Right lobe of liver (tissue), 6 donors: ENCODE measurements around the gene NPHP1. TPM values are rescaled to one million over a fixed set of nuclear protein-coding genes. Genes with fewer than 3 reads are reported as not detected.
"Not testable (repeated sequence)": the region's sequence is repeated elsewhere in the genome, so short reads cannot be mapped to it uniquely, and the experiment has no call there.

Experiments used
- ATAC-seq, 4 donors: fragments of 200-7000 bp; cut with Tn5 transposase; one replicate each; pipeline ENCODE4 v1.9.1; 2020; ENCODE audit warnings: mild to moderate bottlenecking in 4 of 4, moderate library complexity in 4 of 4
- DNase-seq, 3 donors: peaks; one replicate each; pipeline ENCODE4 v3.0.0-alpha.2; 2020
- H3K27ac ChIP-seq, 3 donors: fragments of 200-600 bp; one replicate each; pipeline ENCODE4 v1.8.0; 2022
- H3K27me3 ChIP-seq, 2 donors: fragments of 200-600 bp; one replicate each; pipeline ENCODE4 v1.8.0; 2022
- H3K36me3 ChIP-seq, 4 donors: fragments of 200-600 bp; sonication (generic) in 1 of 4; one replicate each; pipeline versions ENCODE4 v1.5.1 to v1.8.0; 2017 to 2022; ENCODE audit warnings: control low read depth in 1 of 4
- H3K4me1 ChIP-seq, 4 donors: fragments of 200-600 bp; sonication (generic) in 1 of 4; one replicate each; pipeline versions ENCODE4 v1.5.1 to v1.8.0; 2017 to 2022; ENCODE audit warnings: control low read depth in 1 of 4
- H3K4me3 ChIP-seq, 3 donors: fragments of 200-600 bp; one replicate each; pipeline ENCODE4 v1.8.0; 2022
- H3K9me3 ChIP-seq, 4 donors: fragments of 200-600 bp; sonication (generic) in 1 of 4; one replicate each; pipeline versions ENCODE4 v1.5.1 to v1.8.0; 2017 to 2022; ENCODE audit warnings: control low read depth in 1 of 4
- POLR2A ChIP-seq: fragments of 450-650 bp; IDR thresholded peaks from one replicate; pipeline ENCODE4 v1.6.1; 2017; ENCODE audit warnings: antibody characterized with exemption, mild to moderate bottlenecking
- WGBS: methylation state at CpG from one replicate; pipeline ENCODE4 v1.1.6; 2018; ENCODE audit warnings: low coverage, low lambda C conversion rate; ENCODE audit not compliant: insufficient coverage; ENCODE audit errors: missing lambda C conversion rate; 5-methylcytosine and 5-hydroxymethylcytosine counted together
- intact Hi-C, 2 donors: fragments of 100-400 bp; cut with DNase I; formaldehyde crosslinking; loops; one replicate each; pipeline versions ENCODE4 v1.11.2 to v1.14.1; 2022
- total RNA-seq, 6 experiments: library from RNA; depleted of rRNA in 2 of 6; stranded (reverse); fragments of >200 nt in 2 of 6; fragmentation: NEBNext Ultra II Directional in 3 of 6; extraction: Animal tissue kit (Norgen Biotek cat#: 25700) in 3 of 6; gene quantifications; one replicate each; pipeline versions ENCODE4 v1.1.0 to v1.2.4, GENCODE V29; 2016 to 2023
- TF ChIP-seq, protein P1 (sequence below), 4 donors: fragments of 200-600 bp in 3 of 4; fragments of 450-650 bp in 1 of 4; IDR thresholded peaks; one replicate each; pipeline versions ENCODE4 v1.5.1 to v1.8.0; 2016 to 2022; ENCODE audit warnings: antibody characterized with exemption in 4 of 4, mild to moderate bottlenecking in 2 of 4
- donor health status: DM: no; HTN: yes; CAD: no.
- donor health status: DM: no; HTN: no; CAD: no.
- donor health status: DM: no; HTN: no; CAD: no.
- donor health status: DM: no; HTN: yes; CAD: no.
- donor health status: DM: no; HTN: yes; CAD: no.

Gene NPHP1
- total RNA-seq, 6 experiments from 2014 or later = 0.06 to 1.9 (median 0.65) TPM

DNA sequence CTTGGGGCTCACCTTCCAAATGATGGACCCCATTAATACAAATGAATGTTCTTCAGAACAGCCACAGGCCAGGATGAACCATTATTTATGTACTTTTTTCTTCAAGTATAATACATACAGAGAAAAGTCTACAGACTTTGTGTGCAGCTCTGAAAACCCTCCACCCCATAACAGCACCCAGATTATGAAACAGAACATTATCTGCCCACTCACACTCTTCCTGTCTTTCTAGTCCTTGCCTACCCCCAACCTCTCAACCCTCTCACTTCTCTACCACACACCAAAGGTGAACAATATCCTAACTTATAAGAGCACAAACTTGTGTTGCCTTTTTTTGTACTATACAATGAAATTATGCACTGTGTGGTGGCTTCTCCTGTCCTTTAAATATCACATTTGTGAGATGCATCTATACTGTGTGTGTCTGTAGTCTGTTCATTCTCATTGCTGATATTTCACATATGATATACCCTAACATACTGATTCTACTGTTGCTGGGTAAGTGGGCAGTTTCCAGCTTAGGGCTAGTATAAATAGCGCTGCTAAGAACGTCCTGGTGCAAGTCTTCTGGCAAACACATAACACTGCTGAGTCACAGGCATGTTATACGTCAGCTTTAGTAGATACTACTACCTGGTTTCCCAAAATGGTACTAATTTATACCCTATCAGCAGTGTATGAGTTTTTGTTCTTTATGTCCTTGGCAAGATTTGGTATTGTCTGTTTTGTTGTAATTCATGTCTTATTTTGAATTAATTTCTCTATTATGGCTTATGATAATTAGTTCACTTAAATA is 1.0 kb upstream of the NPHP1 start:
- TF ChIP-seq, protein P1, sequence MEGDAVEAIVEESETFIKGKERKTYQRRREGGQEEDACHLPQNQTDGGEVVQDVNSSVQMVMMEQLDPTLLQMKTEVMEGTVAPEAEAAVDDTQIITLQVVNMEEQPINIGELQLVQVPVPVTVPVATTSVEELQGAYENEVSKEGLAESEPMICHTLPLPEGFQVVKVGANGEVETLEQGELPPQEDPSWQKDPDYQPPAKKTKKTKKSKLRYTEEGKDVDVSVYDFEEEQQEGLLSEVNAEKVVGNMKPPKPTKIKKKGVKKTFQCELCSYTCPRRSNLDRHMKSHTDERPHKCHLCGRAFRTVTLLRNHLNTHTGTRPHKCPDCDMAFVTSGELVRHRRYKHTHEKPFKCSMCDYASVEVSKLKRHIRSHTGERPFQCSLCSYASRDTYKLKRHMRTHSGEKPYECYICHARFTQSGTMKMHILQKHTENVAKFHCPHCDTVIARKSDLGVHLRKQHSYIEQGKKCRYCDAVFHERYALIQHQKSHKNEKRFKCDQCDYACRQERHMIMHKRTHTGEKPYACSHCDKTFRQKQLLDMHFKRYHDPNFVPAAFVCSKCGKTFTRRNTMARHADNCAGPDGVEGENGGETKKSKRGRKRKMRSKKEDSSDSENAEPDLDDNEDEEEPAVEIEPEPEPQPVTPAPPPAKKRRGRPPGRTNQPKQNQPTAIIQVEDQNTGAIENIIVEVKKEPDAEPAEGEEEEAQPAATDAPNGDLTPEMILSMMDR (IDR thresholded peaks at IDR 0.05) = no peak
- TF ChIP-seq POLR2A = no peak
- peaks cover 0 to 9% (median 0%) of the 10 kb centered on the region in 4 donors for H3K36me3 ChIP-seq
- intact Hi-C loops = no loop called here
- H3K4me3 ChIP-seq = no peak overlapping the region
- ATAC-seq (no peak), DNase-seq (no peak)
- peaks cover 0 to 1% (median 0%) of the 10 kb centered on the region in 4 donors for H3K4me1 ChIP-seq
- 69% methylated on average over 3 of the region's 3 CpGs for WGBS
- H3K9me3 ChIP-seq = no peaks in the 10 kb centered on the region
- no peak overlapping the region for H3K27ac ChIP-seq
- no peaks in the 10 kb centered on the region for H3K27me3 ChIP-seq

DNA sequence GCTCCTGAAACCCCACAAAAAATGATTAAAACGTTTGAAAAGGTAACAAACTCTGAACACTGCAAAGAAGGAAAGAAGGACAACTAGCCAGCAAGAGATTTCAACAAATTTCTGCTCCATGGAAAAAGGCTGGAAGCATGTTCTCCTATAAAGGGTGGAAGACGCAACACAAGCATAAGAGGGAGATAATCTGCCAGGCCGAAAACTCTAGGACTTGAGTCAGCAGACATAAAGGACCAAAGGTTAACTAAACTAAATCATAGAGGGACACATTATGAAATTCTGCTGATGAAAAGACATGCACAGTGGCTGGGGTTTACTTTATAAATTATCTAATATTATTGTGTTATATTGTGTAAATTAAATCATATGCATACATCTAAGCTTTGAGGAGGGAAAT is 6.8 kb downstream of the NPHP1 start:
- Histone ChIP-seq H3K27me3 (no peaks in the 10 kb centered on the region), H3K4me3 (no peak overlapping the region), H3K27ac (no peak overlapping the region), H3K4me1 (no peaks in the 10 kb centered on the region), H3K9me3 (no peaks in the 10 kb centered on the region), H3K36me3 (no peaks in the 10 kb centered on the region)
- ATAC-seq (no peak), DNase-seq (no peak)
- TF ChIP-seq POLR2A = no peak
- TF ChIP-seq, protein P1 (IDR thresholded peaks at IDR 0.05) = no peak
- 54% methylated on average over 3 of the region's 3 CpGs for WGBS
- intact Hi-C loops = no loop called here

DNA sequence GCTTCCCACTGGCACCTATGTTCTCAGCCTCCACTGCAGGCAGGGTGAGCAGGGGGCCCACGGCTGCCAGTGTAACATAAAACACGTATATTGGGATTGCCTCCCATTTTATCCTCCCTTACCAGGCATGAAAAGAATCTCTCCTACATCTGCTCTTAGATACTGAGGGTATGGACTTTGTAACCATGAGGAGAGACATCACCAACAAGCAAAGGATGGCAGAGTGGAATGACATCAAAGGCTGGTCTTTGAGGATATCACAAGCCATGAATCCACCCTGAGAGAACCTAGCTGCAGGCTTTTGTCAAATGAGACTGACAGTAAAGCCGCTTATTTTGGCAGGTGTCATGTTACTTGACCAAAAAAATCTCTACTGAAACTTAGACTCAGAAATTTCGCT is 7.4 kb downstream of the NPHP1 start:
- intact Hi-C loops = no loop called here
- ATAC-seq (no peak), DNase-seq (no peak)
- no peaks in the 10 kb centered on the region for H3K4me1 ChIP-seq
- no peaks in the 10 kb centered on the region for H3K9me3 ChIP-seq
- H3K27me3 ChIP-seq = no peaks in the 10 kb centered on the region
- TF ChIP-seq, protein P1 (IDR thresholded peaks at IDR 0.05) = no peak
- no peak for TF ChIP-seq POLR2A
- no peaks in the 10 kb centered on the region for H3K36me3 ChIP-seq
- 89% methylated on average over 4 of the region's 4 CpGs for WGBS
- no peak overlapping the region for H3K27ac ChIP-seq
- no peak overlapping the region for H3K4me3 ChIP-seq

DNA sequence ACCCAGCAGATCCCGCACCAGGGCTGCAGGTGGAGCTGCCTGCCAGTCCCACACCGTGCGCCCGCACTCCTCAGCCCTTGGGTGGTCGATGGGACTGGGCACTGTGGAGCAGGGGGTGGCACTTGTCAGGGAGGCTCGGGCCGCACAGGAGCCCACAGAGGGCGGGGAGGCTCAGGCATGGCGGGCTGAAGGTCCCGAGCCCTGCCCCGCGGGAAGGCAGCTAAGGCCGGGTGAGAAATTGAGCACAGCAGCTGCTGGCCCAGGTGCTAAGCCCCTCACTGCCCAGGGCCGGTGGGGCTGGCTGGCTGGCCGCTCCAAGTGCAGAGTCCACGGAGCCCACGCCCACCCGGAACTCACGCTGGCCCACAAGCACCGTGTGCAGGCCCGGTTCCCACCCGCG is 14.6 kb downstream of the NPHP1 start:
- H3K27ac ChIP-seq, intact Hi-C loops, ATAC-seq, H3K9me3 ChIP-seq, H3K36me3 ChIP-seq, H3K4me3 ChIP-seq, H3K27me3 ChIP-seq, H3K4me1 ChIP-seq, DNase-seq: not testable (repeated sequence)
- WGBS = 100% methylated on average over 1 of the region's 23 CpGs

DNA sequence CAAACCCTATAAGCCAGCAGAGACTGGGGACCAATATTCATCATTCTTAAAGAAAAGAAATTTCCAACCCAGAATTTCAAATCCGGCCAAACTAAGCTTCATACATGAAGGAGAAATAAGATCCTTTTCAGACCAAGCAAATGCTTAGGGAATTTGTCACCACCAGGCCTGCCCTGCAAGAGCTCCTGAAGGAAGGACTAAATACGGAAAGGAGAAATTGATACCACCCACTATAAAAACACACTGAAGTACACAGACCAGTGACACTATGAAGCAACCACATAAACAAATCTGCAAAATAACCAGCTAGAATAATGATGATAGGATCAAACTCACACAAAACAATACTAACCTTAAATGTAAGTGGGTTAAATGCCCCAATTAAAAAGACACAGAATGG is 22.4 kb downstream of the NPHP1 start:
- intact Hi-C loops = no loop called here
- 78% methylated on average over 2 of the region's 2 CpGs for WGBS
- TF ChIP-seq, protein P1 (IDR thresholded peaks at IDR 0.05) = no peak
- no peak for TF ChIP-seq POLR2A

More for the DNA sequence above, 22.4 kb downstream of the NPHP1 start:
- no peaks in the 10 kb centered on the region for H3K4me1 ChIP-seq
- no peaks in the 10 kb centered on the region for H3K36me3 ChIP-seq
- H3K4me3 ChIP-seq = no peak overlapping the region
- H3K9me3 ChIP-seq = no peaks in the 10 kb centered on the region
- no peak overlapping the region for H3K27ac ChIP-seq
- DNase-seq = no peak
- H3K27me3 ChIP-seq = no peaks in the 10 kb centered on the region
- no peak for ATAC-seq
